Cerebellar nuclear complex (tissue), 1 donor: Measurements from ENCODE around the gene TBC1D8.

Experiments used
- DNase-seq, 2 experiments: peaks; one replicate each; lab custom pipeline; 2025; lab: John Stamatoyannopoulos, UW

Gene TBC1D8

GRCh38 chr2:101026923-101027469 is 124.2 kb downstream of the TBC1D8 start:
- no peak for DNase-seq

DNA sequence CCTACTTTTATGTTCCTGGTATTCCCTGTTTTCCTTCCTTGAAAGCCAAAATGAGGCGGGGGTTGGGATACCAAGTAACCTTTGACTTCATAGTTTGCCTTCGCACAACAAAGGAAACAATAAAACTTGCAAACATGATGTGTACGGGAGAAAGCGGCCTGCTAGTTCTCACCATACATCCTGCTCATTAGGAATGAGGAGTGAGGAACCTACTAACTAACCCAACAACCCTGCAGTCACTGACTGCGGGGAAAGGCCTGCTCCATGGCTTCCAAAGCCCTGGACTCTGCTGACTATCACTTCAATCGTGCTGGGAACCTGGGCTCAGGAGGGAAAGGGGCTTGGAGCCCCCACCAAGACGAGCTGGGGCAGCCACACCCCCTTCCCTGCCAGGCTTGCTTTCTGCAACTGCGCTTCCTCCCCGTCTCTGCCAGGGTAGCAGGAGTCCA is 124.9 kb downstream of the TBC1D8 start:
- DNase-seq: no peak

- DNase-seq: no peak
Measured at GRCh38 chr2:101025561-101025960, 125.6 kb downstream of the TBC1D8 start.

DNA sequence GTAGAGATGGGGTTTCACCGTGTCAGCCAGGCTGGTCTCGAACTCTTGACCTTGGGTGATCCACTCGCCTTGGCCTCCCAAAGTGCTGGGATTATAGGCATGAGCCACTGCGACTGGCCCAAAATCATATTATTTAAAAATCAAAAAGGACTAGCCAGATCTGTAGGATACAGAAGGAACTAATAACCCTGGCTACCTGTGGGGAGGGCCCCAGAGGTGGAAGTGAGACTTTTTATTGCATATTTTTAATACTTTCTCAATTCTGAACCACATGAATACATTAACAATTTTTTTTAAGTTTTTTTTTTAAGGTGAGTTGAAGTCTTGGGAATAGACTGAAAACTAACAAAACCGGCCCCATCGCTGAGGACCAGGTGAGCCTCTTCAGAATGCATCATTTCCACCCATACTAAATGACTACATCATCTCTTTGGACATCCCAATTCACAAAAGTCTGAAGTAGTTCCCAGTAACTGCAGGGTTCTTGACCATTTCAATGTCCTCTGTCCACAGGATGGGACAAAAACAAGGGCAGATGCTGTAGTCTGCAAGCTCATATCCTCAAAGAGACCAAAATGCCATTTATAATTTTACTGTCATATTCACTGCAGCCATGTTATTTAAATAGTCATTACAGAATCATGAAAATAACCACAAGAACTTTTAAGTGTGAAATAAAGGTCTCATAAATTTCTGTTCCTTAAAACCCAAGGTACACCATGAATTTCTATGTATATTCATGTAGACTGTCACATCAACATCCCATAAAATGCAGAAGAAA is 127.7 kb downstream of the TBC1D8 start:
- no peak for DNase-seq

DNA sequence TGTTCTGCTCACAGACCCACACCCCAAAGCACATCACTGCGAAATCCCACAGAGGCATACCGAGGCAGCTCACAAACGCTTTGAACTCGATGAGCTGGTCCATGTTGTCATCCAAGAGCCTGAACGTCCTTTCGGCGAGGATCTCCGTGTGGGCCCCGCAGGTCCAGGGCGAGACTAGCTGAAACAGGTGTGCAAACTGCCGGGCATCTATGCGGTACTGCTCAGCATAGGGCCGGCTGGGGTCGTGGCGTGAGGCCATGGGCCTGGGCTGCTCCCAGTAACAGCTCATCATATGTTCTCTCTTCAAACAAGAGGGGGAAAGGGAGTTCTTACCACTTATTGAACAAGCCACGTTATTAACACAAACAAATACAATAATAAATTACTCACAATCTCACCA is 129.0 kb downstream of the TBC1D8 start:
- DNase-seq: no peak

DNA sequence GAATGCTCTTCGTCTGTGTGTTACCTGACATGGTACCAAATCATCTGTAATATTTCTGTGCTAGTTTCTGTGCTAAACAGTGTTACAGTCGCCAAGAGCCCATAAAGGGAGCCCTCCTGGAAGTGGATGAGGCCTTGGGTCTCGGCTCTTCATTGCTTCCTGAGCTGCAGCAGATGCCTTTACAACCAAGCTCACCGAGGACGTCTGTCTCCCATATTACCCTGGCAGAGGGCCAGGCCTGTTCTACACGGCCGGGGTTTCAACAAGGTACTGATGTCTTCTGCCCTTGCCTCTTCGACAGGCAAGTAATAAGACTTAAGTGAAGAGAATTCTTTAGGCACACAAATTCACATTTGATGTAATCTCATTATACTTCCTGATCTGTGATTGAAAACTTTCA is 132.2 kb downstream of the TBC1D8 start:
- DNase-seq: no peak

GRCh38 chr2:101017371-101017770 is 133.8 kb downstream of the TBC1D8 start:
- no peak for DNase-seq

DNA sequence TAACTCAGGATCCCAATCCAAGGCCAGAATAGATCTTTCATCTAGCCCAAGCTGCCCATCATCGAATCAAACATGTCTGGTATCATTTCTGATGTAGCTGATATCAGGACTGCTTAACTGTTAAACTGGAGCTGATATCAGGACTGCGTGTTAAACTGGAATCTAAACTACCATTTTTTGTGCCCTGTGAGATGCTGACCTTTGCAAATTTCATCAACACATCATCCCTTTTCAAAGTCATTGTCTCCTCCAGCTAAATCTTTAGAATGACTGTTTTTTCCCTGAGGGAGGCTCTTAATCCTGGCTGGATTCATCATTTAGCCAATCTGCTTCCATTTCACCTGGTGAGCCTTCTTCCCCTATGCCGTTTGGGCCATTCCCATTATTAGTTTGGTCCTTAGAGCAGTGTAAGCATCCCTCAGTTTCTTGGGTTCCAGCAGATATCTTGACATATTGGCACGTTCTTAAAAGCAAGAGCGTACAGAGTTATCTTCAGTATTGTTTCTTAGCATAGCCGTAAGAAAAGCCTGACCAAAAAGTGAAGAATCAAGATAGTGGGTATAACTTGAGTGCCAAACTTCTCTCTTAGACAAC is 136.8 kb downstream of the TBC1D8 start:
- no peak for DNase-seq

- DNase-seq: no peak
Measured at GRCh38 chr2:101012706-101013181, 138.4 kb downstream of the TBC1D8 start.

- no peak for DNase-seq
Measured at GRCh38 chr2:101012054-101012705, 139.0 kb downstream of the TBC1D8 start.

DNA sequence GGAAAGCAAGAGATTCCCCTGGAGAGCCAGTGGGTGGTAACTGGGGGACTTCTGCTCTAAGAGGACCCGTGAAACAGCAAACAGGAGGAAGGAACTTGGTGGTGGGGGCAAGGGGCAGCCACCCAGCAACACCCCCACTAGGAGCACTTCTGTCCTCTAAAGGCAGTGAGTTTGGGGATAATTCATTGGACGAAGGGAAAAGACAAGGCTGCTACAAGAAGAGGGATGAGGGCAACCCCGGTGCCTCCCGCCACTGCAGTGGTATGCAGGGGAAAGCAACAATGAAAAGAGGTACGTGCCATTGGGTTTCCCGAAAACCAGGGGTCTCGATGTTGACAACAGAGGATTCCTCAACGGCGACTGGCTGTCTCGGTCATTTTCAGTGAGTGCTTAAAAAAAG is 140.0 kb downstream of the TBC1D8 start:
- DNase-seq: no peak

GRCh38 chr2:101007415-101008345 is 143.5 kb downstream of the TBC1D8 start:
- DNase-seq: no peak

GRCh38 chr2:101006065-101006715 is 145.0 kb downstream of the TBC1D8 start:
- DNase-seq: no peak

DNA sequence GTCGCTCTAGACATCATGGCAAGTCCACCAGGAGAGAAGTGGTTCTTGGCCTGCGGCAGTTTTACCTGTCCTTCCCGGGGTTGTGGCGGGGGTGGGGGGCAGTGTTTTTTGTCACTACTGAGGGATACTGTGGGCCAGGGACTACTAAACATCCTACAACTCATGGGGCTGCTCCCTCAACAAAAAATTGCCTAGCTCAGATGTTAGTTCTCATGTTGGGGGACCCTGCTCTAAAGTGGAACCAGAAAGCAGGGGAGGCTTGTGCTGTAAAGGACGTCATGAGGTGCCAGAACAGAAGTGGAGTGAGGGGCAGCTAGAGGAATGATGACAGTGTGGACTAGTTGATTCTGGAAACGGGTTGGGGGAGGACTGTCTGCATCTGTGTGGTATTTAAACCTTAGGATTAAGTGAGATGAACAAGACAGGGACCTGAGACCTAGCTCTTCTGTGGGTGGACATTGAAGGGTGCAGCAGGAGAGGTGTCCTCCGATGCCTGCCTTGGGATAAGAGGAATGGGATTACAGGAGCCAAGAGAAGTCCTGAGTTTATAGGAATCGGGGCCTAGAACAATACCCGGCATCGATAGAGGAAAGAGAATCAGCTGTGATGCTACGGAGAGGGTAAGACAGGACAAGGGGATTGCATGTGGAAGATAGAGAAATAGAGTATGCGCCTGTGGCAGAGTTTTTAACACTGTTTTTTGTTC is 146.4 kb downstream of the TBC1D8 start:
- DNase-seq: no peak

DNA sequence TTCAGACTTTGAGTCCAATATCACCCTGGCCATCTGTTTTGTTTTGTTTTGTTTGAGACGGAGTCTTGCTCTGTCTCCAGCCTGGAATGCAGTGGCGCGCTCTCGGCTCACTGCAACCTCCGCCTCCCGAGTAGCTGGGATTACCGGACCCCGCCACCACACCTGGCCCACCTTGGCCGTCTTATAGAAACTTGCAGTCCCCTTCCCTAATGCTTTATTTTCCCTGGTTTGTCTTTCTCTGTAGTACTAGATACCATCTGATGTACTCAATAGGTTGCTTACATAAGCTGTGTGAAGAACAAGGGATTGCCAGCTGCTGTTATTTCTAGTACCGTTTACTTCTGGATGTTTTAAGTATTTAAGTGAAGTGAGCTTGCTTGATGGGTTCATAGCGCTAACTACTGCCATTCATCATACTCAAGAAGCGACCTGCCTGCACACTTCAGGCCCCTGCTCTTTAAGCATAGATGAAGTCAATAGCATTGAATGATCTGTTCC is 147.9 kb downstream of the TBC1D8 start:
- no peak for DNase-seq

DNA sequence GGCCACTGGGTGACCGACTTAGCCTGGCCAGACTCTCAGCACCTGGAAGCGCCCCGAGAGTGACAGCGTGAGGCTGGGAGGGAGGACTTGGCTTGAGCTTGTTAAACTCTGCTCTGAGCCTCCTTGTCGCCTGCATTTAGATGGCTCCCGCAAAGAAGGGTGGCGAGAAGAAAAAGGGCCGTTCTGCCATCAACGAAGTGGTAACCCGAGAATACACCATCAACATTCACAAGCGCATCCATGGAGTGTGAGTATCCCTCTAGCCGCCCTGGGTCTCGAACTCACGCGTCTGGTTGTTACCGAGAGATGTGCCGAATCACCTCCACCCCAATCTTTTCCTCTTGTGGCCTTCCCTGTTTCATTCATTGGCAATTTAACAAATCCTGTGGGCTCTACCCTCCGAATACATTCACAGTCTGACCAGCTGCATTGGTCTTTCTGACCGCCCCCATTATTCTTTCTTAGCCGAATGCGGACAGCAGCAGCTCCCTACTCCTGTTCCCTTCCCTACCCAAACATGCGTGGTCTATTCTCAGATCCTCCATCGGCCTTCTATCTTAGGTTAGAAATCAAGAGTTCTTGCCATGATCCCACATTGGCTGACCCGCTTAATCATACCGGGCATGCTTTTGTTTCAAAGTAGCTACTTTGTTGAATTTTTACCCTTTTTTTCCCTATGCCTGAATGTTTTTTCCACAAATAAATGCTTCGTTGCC is 148.5 kb downstream of the TBC1D8 start:
- DNase-seq: no peak

DNA sequence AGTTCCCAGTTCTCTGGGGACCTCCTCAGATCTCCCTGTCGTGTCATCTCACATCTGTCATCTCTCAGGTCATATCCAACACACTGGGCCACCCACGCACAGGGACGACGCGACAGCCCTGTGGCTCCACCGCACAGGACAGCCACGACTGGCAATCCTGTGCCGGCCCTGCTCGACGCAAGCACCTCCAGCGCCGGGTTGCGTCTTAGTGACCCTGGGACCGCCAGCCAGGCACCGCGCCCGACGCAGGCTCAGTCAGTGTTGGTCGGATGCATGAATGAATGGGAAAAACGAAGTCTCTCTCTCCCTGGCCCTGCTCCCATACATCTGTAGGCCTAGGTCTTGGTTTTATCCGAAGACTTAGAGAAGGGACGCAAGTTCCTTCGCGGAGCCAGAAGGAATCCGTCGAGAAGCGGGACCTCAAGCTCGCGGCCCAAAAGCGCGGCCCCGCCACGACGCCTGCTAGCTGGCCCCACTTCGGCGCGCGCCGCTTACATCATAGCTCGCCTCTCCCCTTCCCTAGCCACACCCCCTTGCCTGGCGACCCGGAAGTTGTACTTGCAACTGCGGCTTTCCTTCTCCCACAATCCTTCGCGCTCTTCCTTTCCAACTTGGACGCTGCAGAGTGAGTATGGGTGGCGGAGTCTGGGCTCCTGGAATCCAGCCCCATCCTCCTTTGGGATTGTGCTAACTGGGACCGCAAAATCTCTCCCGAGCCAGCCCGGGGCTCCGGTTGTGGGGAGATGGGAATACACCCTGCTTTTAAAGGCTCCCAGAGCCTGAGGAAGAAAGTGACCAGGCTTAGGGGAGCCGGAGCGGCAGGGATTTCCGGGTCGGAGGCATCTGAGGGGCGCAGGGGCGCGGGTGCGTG is 149.3 kb downstream of the TBC1D8 start, which contains the start of gene RPL31:
RPL31 (plus strand) TSS at position 599 of the 871 bp plus-strand sequence. CDS start 413 bp downstream, outside the sequence.
- peak; percentile 71 to 92 for DNase-seq

DNA sequence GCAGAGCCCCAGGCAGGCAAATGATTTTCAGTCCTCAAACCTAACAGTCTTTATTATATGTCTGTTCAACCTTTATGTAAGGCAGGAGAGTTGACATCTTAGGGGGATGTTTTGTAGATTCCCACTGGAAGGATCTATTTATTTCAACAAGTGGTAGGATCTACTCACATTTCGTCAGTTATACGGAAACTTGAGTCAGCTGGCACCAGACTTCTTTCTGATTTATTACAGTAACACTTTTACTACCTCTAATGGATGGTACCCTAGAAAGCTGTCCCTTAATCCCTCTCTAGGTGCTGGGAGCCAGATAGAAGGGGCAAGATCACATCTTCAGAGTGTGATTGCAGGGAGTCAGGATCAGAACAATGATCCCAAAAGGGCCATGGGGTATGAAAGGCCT is 151.2 kb downstream of the TBC1D8 start:
- DNase-seq: no peak

- no peak for DNase-seq
Measured at GRCh38 chr2:100998235-100998573, 153.0 kb downstream of the TBC1D8 start.
